Natural killer cell (primary cell): Measurements from ENCODE around the gene CENPU. TPM values are rescaled to one million over a fixed set of nuclear protein-coding genes. Genes with fewer than 3 reads are reported as not detected.
A peak's percentile ranks its signal among the peaks of the same experiment; 100 is the strongest.
"Not testable (repeated sequence)": the region's sequence is repeated elsewhere in the genome, so short reads cannot be mapped to it uniquely, and the experiment has no call there.

Experiments
- ATAC-seq, 3 donors: fragments of 150-1000 bp in 2 of 3; fragments of 200-7000 bp in 1 of 3; cut with Tn5 transposase; 1 replicate in 1 of 3; 2 replicates in 2 of 3; pipeline ENCODE4 v1.10.0; 2021; ENCODE audit warnings: mild to moderate bottlenecking in 2 of 3, moderate library complexity in 2 of 3
- DNase-seq, 2 donors: peaks; one replicate each; pipeline versions ENCODE4 v3.0.0 to v3.0.0-alpha.2; 2013 to 2021; ENCODE audit warnings: mixed read lengths in 1 of 2
- H3K27ac ChIP-seq: one replicate; pipeline ENCODE4 v1.5.1; 2013; ENCODE audit warnings: mild to moderate bottlenecking, low read length
- H3K27me3 ChIP-seq: one replicate; pipeline ENCODE4 v1.6.1; 2013; ENCODE audit warnings: low read length; ENCODE audit not compliant: control insufficient read depth, insufficient read depth
- H3K36me3 ChIP-seq: one replicate; pipeline ENCODE4 v1.6.1; 2013; ENCODE audit warnings: low read length; ENCODE audit not compliant: control insufficient read depth, insufficient read depth
- H3K4me1 ChIP-seq: one replicate; pipeline ENCODE4 v1.6.1; 2013; ENCODE audit warnings: low read length; ENCODE audit not compliant: control insufficient read depth, insufficient read depth
- H3K4me3 ChIP-seq: one replicate; pipeline ENCODE4 v1.5.1; 2013; ENCODE audit warnings: low read length
- H3K9me3 ChIP-seq: one replicate; pipeline ENCODE4 v1.6.1; 2013; ENCODE audit warnings: low read length; ENCODE audit not compliant: control insufficient read depth, insufficient read depth
- H3K27ac Mint-ChIP-seq, 2 donors: one replicate each; pipeline ENCODE4 v1.8.0; 2022; ENCODE audit warnings: mild to moderate bottlenecking in 2 of 2, mixed read lengths in 2 of 2, moderate library complexity in 1 of 2
- H3K27me3 Mint-ChIP-seq, 2 donors: one replicate each; pipeline ENCODE4 v1.8.0; 2022; ENCODE audit warnings: low read depth in 2 of 2, mixed read lengths in 2 of 2
- H3K36me3 Mint-ChIP-seq: one replicate; pipeline ENCODE4 v1.8.0; 2022; ENCODE audit warnings: mixed read lengths
- H3K4me1 Mint-ChIP-seq, 2 donors: one replicate each; pipeline ENCODE4 v1.8.0; 2022; ENCODE audit warnings: mixed read lengths in 2 of 2
- H3K4me3 Mint-ChIP-seq: one replicate; pipeline ENCODE4 v1.8.0; 2022; ENCODE audit warnings: mild to moderate bottlenecking, moderate library complexity, mixed read lengths
- H3K9me3 Mint-ChIP-seq, 2 donors: one replicate each; pipeline ENCODE4 v1.8.0; 2022; ENCODE audit warnings: mixed read lengths in 2 of 2
- CTCF ChIP-seq: fragments of 200-600 bp; IDR thresholded peaks from one replicate; pipeline ENCODE4 v1.8.0; 2022; ENCODE audit warnings: antibody characterized with exemption
- WGBS: methylation state at CpG from one replicate; pipeline ENCODE4 v1.1.7; 2013; ENCODE audit warnings: missing lambda C conversion rate; ENCODE audit not compliant: insufficient coverage; 5-methylcytosine and 5-hydroxymethylcytosine counted together
- intact Hi-C: fragments of 100-400 bp; cut with micrococcal nuclease; formaldehyde crosslinking; loops from one replicate; pipeline ENCODE4 v1.14.2; 2022
- total RNA-seq, 4 donors: library from RNA; stranded (reverse); fragments of 120-200 nt in 1 of 4; gene quantifications; one replicate each; pipeline versions ENCODE4 v1.2.3 to v1.2.4, GENCODE V29; 2013 to 2022

The CENPU gene
- total RNA-seq, 3 donors from 2014 or later (not counting 1 experiment from before 2014, with no cell fraction given): 6.5 to 12.1 (median 10.3) TPM

DNA sequence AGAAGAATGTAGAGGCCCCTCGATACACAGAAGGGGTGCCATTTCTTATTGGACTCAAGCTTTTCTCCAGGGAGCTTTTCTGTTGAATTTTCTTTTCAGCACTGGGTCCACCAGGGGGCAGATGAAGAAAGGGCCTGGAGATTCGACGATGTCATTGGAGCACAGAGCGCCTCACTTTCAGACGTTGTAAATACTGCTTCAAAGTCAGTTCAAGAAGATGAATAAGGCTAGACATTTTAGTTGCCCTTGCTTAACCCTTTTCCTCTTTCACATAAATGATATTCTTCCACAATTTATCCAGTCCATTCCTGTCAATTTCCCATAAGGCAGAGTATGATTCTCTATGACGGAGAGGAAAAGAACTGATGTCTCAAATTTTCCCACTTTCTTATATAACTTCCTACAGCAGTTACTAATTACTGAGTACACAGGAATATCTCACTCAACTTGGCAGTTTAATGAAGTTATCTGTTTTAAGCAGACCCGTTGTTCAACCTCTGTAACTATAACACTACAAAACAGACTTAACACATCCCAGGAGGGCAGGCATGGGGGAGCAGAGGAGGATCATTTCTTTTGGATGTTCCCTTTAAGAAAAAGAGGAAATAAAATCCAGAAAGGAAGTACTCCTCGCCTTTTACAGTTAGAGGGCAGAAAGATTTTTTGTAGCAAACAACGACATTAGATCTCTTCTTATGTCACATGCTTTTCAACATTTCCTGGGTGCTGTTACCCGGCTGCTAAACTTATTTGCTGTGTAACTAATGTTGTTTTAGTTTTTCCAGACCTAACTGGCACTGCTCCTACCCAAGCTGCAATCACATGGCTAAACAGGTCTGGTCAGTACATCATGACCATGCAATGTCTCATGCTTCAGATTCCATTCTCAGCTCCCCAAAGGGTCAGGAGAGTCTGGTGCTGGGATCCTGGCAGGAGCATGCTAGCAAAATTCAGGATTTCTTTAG lies 12.2 kb upstream of the CENPU start:
- Histone ChIP-seq H3K9me3 (no peaks in the 10 kb centered on the region), H3K27ac (no peak overlapping the region), H3K27me3 (no peaks in the 10 kb centered on the region), H3K4me1 (peaks cover 6% of the 10 kb centered on the region), H3K36me3 (no peaks in the 10 kb centered on the region), H3K4me3 (no peak overlapping the region)
- Mint-ChIP-seq H3K4me1 (peaks cover 16 to 17% of the 10 kb centered on the region in 2 donors), H3K36me3 (no peaks in the 10 kb centered on the region), H3K27ac (no peak overlapping the region), H3K9me3 (no peaks in the 10 kb centered on the region), H3K27me3 (peaks cover 4 to 8% of the 10 kb centered on the region in 2 donors), H3K4me3 (no peak overlapping the region)
- intact Hi-C loops: loop anchor here (5.0 to 10.0 kb wide), 2 partner anchors 76 to 389 kb away; no protein-coding TSS in a partner anchor
- DNase-seq: peak; percentile 26 to 85
- WGBS: 19% methylated on average over 9 of the region's 10 CpGs
- TF ChIP-seq CTCF: peak; percentile 66
- ATAC-seq: peak; percentile 77 to 90 (median 79)

DNA sequence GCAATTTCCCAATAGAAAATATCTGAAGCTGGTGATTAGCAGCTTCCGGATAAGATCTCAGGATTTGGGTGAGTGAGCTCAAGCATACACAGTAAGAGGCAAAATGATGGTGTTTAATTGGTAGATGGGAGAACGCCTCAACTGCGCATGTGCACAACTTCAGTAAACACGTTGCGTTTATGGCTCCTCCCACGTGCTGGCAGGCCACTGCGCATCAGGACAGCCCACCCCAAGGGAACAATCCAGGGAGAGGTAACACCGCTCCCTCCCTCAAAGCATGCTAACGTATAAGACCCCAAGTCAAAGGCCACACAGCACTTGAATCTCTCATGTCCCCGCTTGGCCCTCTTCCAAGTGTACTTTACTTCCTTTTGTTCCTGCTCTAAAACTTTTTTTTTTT lies 10.3 kb upstream of the CENPU start:
- DNase-seq (no peak), ATAC-seq (no peak)
- H3K4me3 Mint-ChIP-seq: no peak overlapping the region
- peaks cover 16 to 22% of the 10 kb centered on the region in 2 donors for H3K4me1 Mint-ChIP-seq
- Histone ChIP-seq H3K9me3 (no peaks in the 10 kb centered on the region), H3K36me3 (no peaks in the 10 kb centered on the region), H3K27me3 (no peaks in the 10 kb centered on the region), H3K4me3 (no peak overlapping the region), H3K27ac (no peak overlapping the region), H3K4me1 (peaks cover 6% of the 10 kb centered on the region)
- H3K27me3 Mint-ChIP-seq: no peaks in the 10 kb centered on the region
- H3K9me3 Mint-ChIP-seq: no peaks in the 10 kb centered on the region
- WGBS: 96% methylated on average over 10 of the region's 10 CpGs
- TF ChIP-seq CTCF: no peak
- no peaks in the 10 kb centered on the region for H3K36me3 Mint-ChIP-seq
- intact Hi-C loops: loop anchor here (10.0 kb wide), 1 partner anchor 391 kb away; no protein-coding TSS in a partner anchor
- H3K27ac Mint-ChIP-seq: no peak overlapping the region

- Histone ChIP-seq H3K27me3 (no peaks in the 10 kb centered on the region), H3K4me1 (peaks cover 6% of the 10 kb centered on the region), H3K27ac (no peak overlapping the region), H3K36me3 (no peaks in the 10 kb centered on the region), H3K4me3 (no peak overlapping the region), H3K9me3 (no peaks in the 10 kb centered on the region)
- intact Hi-C loops: loop anchor here (10.0 kb wide), 1 partner anchor 391 kb away; no protein-coding TSS in a partner anchor
- Mint-ChIP-seq H3K27ac (no peak overlapping the region), H3K4me3 (no peak overlapping the region), H3K9me3 (no peaks in the 10 kb centered on the region), H3K27me3 (no peaks in the 10 kb centered on the region), H3K4me1 (peaks cover 16 to 22% of the 10 kb centered on the region in 2 donors), H3K36me3 (no peaks in the 10 kb centered on the region)
- TF ChIP-seq CTCF: no peak
- ATAC-seq (no peak), DNase-seq (no peak)
- 87% methylated on average over 4 of the region's 4 CpGs for WGBS
Observed at GRCh38 chr4:184743650-184744049, 9.8 kb upstream of the CENPU start.

GRCh38 chr4:184741651-184742050 lies 7.8 kb upstream of the CENPU start:
- not testable (repeated sequence) for H3K27me3 Mint-ChIP-seq, H3K36me3 Mint-ChIP-seq, H3K36me3 ChIP-seq, H3K27ac ChIP-seq, H3K9me3 Mint-ChIP-seq, H3K27me3 ChIP-seq, H3K4me3 ChIP-seq, H3K27ac Mint-ChIP-seq, H3K9me3 ChIP-seq, H3K4me1 ChIP-seq, ATAC-seq, H3K4me3 Mint-ChIP-seq, DNase-seq
- WGBS: no CpG with 5 or more reads among the region's 1 CpG
- intact Hi-C loops: loop anchor here (10.0 kb wide), 1 partner anchor 393 kb away; no protein-coding TSS in a partner anchor
- peaks cover 10 to 15% of the 10 kb centered on the region in 2 donors for H3K4me1 Mint-ChIP-seq
